HuH-7.5 (cell line): ENCODE data around the gene MUC21.
"Not testable (repeated sequence)": the region's sequence is repeated elsewhere in the genome, so short reads cannot be mapped to it uniquely, and the experiment has no call there.

Experiments used
- DNase-seq: peaks from one replicate; pipeline ENCODE4 v3.0.0; 2011; ENCODE audit warnings: low spot score

MUC21 gene

GRCh38 chr6:31009731-31010130 is 26.2 kb downstream of the MUC21 start:
- DNase-seq, result no peak

- no peak for DNase-seq
Observed at GRCh38 chr6:31010393-31011060, 27.0 kb downstream of the MUC21 start, which contains the start of gene MUC22. Gene MUC22, plus strand, starts transcription at chr6:31010474. Its CDS starts 233 bp downstream, at chr6:31010707.

GRCh38 chr6:31011153-31011552 is 27.6 kb downstream of the MUC21 start:
- DNase-seq, result no peak

DNA sequence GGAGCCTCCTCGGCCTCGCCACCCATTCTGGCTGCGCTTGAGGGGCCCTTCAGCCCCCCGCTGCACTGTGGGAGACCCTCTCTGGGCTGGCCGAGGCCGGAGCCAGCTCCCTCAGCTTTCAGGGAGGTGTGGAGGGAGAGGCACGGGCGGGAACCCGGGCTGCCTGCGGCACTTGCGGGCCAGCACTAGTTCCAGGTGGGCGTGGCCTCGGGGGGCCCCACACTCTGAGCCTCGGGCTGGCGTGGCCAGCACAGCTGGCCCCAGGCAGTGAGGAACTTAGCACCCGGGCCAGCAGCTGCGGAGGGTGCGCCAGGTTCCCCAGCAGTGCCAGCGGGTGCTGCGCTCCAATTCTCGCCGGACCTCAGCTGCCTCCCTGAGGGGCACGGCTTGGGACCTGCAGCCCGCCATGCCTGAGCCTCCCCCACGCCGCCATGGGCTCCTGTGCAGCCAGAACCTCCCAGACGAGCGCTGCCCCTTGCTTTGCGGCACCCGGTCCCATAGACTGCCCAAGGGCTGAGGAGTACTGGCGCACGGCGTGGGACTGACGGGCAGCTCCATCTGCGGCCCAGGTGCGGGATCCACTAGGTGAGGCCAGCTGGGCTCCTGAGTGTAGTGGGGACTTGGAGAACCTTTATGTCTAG is 33.3 kb downstream of the MUC21 start:
- no peak for DNase-seq

GRCh38 chr6:31017436-31017835 is 33.9 kb downstream of the MUC21 start:
- DNase-seq, result not testable (repeated sequence)

- DNase-seq, result no peak
Observed at GRCh38 chr6:31020057-31020456, 36.5 kb downstream of the MUC21 start.

DNA sequence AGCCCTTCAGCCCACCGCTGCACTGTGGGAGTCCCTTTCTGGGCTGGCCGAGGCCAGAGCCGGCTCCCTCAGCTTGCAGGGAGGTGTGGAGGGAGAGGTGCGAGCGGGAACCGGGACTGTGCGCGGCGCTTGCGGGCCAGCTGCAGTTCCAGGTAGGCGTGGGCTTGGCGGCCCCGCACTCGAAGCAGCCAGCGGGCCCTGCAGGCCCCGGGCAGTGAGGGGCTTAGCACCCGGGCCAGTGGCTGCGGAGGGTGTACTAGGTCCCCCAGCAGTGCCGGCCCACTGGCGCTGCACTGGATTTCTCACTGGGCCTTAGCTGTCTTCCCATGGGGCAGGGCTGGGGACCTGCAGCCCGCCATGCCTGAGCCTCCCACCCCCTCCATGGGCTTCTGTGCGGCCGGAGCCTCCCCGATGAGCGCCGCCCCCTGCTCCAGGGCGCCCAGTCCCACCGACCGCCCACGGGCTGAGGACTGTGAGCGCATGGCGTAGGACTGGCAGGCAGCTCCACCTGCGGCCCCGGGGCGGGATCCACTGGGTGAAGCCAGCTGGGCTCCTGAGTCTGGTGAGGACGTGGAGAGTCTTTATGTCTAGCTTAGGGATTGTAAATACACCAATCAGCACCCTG is 37.2 kb downstream of the MUC21 start:
- not testable (repeated sequence) for DNase-seq

DNA sequence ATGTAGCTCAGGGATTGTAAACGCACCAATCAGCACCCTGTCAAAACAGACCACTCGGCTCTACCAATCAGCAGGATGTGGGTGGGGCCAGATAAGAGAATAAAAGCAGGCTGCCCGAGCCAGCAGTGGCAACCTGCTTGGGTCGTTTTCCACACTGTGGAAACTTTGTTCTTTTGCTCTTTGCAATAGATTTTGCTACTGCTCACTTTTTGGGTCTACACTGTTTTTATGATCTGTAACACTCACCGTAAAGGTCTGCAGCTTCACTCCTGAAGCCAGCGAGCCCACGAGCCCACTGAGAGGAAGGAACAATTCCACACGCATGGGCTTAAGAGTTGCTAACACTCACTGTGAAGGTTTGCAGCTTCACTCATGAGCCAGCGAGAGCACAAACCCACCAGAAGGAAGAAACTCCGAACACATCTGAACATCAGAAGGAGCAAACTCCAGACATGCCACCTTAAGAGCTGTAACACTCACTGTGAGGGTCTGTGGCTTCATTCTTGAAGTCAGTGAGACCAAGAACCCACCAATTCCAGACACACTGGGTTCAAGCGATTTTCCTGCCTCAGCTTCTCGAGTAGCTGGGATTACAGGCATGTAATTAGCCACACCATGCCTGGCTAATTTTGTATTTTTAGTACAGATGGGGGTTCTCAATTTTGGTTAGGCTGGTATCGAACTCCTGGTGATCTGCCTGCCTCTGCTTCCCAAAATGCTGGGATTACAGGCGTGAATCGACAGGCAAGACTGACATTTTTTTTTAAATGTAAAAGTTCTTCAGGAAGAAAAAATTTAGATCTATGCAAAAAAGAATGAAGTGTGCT is 38.4 kb downstream of the MUC21 start:
- not testable (repeated sequence) for DNase-seq

DNA sequence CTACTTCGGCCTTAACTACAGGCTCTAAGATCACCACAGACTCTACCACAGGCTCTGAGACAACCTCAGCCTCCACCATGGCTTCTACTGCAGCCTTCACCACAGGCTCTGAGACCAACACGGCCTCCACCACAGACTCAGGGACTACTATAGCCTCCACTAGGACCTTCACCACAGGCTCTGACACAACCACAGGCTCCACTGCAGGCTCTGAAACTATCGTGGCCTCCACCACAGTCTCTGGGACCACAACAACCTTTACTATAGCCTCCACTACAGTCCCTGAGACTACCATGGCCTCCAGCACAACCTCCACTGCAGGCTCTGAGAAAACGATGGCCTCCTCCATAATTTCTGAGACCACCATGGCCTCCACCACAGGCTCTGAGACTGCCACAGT is 42.1 kb downstream of the MUC21 start:
- no peak for DNase-seq

DNA sequence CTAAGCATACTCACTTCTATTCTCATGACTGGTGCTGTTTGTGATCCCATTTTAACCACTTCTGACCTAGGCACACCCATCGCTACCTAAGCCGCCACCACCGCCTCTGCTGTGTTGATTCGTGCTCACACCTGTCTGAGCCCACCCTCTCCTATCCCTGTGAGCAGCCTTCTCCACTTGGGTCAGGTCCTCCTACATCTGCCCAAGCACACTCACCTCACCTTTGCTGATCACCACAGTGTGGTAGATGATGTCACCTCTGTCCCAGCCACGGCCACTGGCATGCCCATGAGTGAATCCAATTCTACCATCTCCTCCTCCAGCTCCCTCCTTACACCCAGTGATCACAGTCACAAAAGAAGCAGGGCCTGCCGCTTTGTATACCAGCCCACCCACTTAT is 47.6 kb downstream of the MUC21 start:
- DNase-seq, result no peak

DNA sequence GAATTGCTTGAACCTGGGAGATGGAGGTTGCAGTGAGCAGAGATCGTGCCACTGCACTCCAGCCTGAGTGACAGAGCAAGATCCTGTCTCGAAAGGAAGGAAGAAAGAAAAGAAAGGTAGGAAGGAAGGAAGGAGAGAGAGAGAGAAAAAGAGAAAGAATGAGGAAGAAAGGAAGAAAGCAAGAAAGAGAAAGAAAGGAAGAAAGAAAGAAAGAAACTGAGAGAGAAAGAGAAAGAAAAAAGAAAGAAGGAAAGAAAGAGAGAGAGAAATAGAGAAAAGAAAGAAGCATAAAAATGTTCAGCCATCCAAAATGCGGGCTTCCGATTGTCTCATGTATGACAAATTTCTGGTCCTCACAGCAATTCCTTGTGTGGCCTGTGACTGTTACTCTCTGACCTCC is 49.6 kb downstream of the MUC21 start:
- no peak for DNase-seq

GRCh38 chr6:31035862-31036497 is 52.5 kb downstream of the MUC21 start:
- no peak for DNase-seq

DNA sequence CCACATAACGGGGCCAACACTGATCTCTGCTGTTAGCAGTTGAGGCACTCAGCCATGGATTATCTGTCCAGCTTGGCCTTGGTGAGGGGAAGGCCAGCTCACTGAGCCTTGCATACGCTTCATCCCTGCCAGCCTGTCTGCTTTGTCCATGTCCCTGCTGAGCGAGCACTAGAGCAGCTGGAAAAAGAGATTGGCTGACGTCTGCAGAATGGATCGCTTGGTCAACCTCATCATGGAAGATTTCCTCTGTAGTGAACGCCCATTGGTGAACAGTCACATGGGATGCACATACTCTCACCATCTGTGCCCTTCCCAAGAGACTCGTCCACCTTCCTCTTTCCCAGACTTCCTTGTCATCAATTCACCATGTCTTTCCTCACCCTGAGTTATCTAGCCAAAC is 53.7 kb downstream of the MUC21 start:
- no peak for DNase-seq

DNA sequence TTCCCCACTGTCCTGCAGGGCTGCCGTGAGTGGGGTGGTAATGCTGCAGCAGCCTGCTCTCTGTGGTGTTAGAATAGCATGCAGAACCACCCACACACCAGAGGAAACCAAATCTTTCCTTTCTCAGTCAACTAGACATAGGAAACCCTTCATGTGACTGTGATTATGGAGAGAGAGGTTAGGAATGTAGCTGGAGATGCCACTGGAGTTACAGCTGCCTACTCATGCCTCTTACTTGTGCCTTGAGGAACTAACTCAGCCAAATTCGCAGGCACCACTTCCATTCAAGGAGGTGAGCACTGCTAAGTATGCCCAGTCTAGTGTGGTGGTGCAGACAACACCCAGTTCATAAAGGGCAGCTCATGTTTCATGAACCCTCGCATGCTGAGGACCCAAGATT is 54.2 kb downstream of the MUC21 start:
- no peak for DNase-seq

DNA sequence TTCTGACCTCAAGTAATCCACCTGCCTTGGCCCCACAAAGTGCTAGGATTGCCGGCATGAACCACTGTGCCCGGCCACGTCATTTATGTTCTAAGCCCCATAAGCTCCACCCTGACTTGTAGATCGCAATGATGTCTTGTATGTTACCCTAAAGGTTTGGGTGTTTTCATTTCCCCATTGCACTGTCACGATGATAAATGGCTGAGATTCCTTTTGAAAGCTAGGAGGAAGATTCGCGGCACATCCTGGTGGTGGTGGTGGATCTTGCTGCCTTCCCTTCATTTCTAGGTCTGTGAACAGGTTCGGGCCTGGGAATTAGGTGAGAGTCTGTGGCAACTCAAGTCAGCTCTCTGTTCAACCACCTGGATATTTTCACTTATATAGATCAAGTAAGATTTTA is 55.0 kb downstream of the MUC21 start:
- no peak for DNase-seq
